Left ventricle myocardium superior (tissue), 1 donor: ENCODE data around the gene TNNI3. TPM values are rescaled to one million over a fixed set of nuclear protein-coding genes. Genes with fewer than 3 reads are reported as not detected.
"Not testable (repeated sequence)": the region's sequence is repeated elsewhere in the genome, so short reads cannot be mapped to it uniquely, and the experiment has no call there.

ENCODE experiments used
- ATAC-seq: fragments of 200-7000 bp; cut with Tn5 transposase; one replicate; pipeline ENCODE4 v1.9.1; 2020; ENCODE audit warnings: mild to moderate bottlenecking, moderate library complexity
- DNase-seq: peaks from one replicate; pipeline ENCODE4 v3.0.0-alpha.2; 2020
- intact Hi-C: fragments of 100-400 bp; cut with micrococcal nuclease; formaldehyde crosslinking; loops from one replicate; pipeline ENCODE4 v1.11.0; 2022
- total RNA-seq: library from RNA; stranded (reverse); fragmentation: NEBNext Ultra II Directional; extraction: Animal tissue kit (Norgen Biotek cat#: 25700); gene quantifications from one replicate; pipeline ENCODE4 v1.2.1, GENCODE V29; 2021
- donor health status: DM: no; HTN: yes; CAD: no; lungs with severe emphysema.

Gene TNNI3
- total RNA-seq, 1 donor from 2014 or later = 5,071 TPM

DNA sequence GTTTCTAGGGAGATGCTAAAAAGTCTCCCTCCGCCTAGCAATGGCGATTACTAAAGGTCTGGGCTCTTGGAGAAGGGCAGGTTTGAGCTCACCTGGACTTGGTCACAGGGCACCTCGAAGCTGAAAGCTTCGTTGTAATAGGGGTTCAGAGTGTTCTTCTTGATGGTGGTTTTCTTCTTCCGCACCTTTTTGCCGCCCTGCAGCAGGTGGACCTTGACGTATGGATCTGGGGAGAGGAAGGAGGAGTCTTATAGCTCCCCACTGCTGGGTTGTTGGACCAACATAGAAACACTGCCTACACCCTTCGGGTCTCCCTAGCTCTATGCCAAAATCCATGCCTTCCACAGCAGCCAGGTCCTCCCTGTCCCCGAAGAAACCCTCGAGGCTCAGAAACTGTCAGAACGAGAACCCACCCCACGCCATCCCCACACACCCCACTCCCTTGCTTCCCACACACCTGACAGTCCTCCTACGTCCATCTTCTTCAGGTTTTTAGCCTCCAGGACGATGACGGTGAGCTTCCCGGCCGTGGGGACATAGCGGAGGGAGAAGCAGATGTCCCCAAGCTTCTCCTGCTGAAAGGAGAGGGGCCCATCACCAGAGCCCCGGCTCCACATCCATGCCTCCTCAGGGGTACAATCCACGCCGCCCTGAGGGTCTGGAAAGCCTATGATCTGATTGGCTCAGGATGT, 17.0 kb upstream of the TNNI3 start:
- DNase-seq = peak; percentile 19
- intact Hi-C loops = no loop called here
- ATAC-seq = no peak

DNA sequence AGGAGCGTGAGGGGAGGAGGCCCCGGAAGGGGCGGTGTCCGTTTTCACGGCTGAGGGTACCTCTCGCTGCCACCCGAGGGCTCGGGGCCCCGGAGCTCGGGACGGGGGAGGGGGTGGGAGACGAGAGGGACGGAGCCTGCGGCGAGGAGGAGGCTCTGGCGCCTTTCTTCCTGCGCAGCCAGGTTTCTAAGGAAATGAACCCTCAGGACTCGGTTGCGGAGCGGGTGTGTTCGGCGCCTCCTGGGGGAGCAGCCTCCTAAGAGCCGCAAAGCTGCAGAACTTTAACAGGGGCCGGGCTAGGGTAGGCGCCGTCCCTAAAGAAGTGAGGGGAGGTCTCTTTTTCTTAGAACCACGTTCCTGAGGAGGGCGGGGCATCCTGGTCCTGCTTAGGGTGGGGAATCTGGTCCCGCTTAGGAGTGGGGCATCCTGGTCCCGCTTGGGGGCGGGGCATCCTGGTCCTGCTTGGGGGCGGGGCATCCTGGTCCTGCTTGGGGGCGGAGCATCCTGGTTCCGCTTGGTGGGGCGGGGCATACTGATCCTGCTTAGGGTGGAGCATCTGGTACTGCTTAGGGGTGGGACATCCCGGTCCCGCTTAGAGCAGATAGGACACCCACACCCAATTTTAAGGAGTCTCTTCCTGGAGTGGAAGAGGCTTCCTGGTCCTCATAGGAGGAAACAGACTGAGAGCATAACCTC, 16.3 kb upstream of the TNNI3 start:
- intact Hi-C loops = no loop called here
- ATAC-seq (peak; percentile 75), DNase-seq (peak; percentile 72)

GRCh38 chr19:55173186-55173713, 15.7 kb upstream of the TNNI3 start:
- peak; percentile 26 for DNase-seq
- intact Hi-C loops = no loop called here
- no peak for ATAC-seq

- intact Hi-C loops = no loop called here
- DNase-seq (no peak), ATAC-seq (no peak)
These were observed 15.2 kb upstream of the TNNI3 start for GRCh38 chr19:55172741-55173140.

DNA sequence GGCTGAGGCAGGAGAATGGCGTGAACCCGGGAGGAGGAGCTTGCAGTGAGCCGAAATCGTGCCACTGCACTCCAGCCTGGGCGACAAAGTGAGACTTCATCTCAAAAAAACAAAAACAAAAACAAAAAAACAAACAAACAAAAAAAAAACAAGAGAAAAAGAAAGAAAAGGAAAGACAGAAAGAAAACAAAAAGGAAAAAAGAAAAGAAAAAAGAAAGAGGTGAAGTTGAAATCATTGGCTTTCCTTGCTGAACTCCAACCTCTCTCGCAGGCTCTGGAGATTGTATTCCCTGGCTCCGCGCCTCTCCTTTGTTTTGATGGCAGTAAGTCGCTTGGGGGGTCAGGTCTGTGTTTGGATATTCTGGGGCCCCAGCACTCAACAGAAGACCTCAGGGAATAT, 14.8 kb upstream of the TNNI3 start:
- intact Hi-C loops, DNase-seq, ATAC-seq: not testable (repeated sequence)

GRCh38 chr19:55171440-55171839, 13.9 kb upstream of the TNNI3 start:
- intact Hi-C loops = no loop called here
- DNase-seq (no peak), ATAC-seq (no peak)

- DNase-seq (peak; percentile 0), ATAC-seq (no peak)
- intact Hi-C loops = no loop called here
These were observed 11.6 kb upstream of the TNNI3 start for GRCh38 chr19:55169136-55169535.

- ATAC-seq = peak; percentile 96
- DNase-seq = peak; percentile 94
- intact Hi-C loops = no loop called here
These were observed 9.2 kb upstream of the TNNI3 start, which contains the start of gene DNAAF3 for GRCh38 chr19:55166530-55167268. Gene DNAAF3 (minus strand): TSS chr19:55166613. CDS start chr19:55166413, 200 bp downstream.

- ATAC-seq (peak; percentile 77), DNase-seq (peak; percentile 73)
- intact Hi-C loops = no loop called here
These were observed 8.5 kb upstream of the TNNI3 start for GRCh38 chr19:55165952-55166529.

DNA sequence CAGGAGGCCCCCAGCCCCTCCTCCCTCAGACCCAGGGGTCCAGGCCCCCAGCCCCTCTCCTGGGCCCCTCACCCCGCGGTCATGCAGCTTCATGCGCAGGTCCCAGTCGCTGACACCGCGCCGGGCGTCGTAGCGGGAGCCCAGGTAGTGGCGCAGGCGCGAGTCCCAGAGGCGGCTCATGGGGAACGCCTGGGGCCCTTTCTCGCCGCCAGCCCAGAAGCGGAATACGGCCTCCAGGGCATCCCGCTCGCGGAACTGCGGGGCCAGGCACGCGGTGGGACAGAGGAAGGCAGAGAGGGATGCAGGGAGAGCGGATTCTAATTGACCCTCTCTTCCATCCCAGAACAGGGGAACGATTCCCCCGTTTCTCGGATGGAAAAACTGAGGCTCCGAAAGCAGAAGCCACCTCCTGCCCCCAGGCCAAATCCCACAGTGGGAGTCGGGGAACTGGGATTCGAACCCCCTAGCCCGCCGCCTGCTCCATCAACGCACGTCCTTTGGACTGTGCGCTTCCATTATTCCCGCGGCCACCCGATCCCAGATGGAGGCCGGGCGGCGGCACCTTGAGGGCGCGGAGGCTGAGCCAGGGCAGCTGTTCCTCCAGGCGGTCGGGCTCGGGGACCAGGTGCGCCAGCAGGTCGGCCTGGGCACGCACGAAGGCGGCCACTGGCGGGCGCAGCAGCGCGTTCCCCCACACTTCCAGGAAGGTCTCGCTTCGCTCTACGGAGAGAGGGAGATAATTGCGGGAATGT, 4.2 kb upstream of the TNNI3 start:
- ATAC-seq (no peak), DNase-seq (no peak)
- intact Hi-C loops = no loop called here

DNA sequence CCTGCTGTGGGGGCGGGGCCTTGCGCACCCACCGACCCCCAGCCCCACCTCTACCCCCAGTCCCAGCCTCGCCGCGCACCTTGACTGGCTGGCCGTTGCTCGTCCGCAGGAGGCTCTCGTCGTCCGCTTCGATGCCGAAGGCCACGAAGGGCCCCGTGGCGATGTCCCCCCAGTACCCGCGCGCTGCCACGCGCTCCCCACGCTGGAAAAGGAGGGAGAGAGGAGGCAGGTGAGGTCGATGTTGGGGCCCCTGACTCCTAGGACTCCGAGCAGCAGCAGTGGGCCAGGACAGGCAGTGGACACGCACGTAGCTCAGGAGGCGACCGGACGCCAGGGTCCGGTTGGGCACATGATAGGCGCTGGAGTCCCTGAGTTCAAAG, 3.4 kb upstream of the TNNI3 start:
- DNase-seq = no peak
- ATAC-seq = no peak
- intact Hi-C loops = no loop called here

GRCh38 chr19:55160128-55160985, 2.8 kb upstream of the TNNI3 start:
- DNase-seq (peak; percentile 91), ATAC-seq (peak; percentile 49)
- intact Hi-C loops = no loop called here

DNA sequence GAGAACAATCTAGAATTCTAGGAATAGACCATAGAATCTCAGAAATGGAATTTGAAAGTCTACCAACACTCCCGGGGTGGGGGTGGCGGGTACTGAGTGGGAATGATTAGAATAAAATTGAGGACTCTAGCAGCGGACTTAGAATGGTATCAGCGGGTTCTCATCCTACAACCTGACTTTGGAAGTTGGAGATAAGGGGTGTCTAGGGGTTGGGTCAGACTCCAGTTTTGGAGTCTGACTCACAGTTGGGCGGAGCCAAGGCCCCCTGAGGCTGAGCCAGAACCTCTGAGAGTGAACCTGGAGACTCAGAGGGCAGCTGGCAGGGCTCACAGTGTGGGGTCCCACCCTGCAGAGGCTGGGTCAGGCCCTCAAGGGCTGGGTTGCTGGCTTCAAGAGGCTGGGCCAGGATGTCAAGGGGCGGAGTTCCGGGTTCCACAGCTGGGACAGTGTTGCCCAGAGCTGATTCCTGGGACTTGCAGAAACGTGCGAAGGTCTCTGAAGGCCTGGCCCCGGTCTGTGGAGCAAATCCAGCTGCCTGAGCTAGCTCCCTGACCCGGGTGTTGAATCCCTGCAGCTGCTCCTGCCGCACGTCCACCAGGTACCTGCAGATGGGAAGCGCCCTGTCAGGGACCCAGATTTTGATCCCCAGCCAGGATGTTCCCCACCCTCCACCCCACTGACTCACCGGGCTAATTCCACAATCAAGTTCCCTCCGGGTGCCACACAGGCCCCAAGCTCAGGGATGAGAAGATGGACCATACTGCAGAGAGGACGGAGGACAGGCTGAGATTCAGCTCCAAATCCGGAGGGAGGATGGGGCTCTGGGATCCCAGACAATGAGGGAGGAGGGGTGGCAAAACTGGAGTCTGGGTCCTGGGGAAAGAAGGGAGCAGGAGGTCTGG, 1.6 kb upstream of the TNNI3 start:
- intact Hi-C loops = no loop called here
- peak; percentile 69 for ATAC-seq
- peak; percentile 90 for DNase-seq

- ATAC-seq (peak; percentile 1), DNase-seq (no peak)
- intact Hi-C loops = no loop called here
These were observed 891 bp upstream of the TNNI3 start for GRCh38 chr19:55158423-55158822.

DNA sequence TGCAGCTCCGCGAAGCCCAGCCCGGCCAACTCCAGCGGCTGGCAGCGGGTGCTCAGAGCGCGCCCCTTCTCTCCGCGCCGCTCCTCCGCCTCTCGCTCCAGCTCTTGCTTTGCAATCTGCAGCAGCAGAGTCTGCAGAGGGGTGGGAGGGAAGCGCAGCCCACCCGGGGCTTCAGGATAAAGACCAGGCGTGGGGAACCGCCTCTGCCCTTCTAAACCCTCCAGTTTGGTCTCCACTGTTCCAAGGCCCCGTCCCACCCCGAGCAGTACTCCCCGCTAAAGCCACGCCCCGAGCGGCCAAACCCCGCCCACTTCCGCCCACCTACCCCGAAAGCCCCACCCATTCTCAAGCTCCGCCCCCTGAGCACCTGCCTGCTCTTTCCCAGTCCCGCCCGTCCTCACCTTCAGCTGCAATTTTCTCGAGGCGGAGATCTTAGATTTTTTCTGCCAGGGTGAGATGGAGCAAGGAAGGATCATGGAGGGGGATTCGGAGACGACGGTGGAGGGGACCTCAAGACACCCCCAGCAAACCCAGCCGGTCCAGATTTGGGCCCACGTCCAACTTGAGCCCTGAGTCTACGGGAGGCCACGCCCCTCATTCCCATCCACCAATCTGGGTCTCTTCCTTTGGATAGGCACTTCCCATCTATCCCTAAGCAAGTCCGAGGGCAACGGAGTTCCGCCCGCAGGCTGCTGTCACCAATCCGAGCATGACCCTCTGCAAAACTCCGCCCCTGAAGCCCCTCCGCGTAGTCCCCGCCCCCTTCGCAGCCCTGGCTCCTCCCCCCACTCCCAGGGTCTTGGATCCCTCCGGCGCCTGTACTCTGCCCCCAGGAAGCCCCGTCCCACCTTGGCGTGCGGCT, 1.1 kb downstream of the TNNI3 start:
- peak; percentile 36 for ATAC-seq
- peak; percentile 81 for DNase-seq
- intact Hi-C loops = no loop called here

DNA sequence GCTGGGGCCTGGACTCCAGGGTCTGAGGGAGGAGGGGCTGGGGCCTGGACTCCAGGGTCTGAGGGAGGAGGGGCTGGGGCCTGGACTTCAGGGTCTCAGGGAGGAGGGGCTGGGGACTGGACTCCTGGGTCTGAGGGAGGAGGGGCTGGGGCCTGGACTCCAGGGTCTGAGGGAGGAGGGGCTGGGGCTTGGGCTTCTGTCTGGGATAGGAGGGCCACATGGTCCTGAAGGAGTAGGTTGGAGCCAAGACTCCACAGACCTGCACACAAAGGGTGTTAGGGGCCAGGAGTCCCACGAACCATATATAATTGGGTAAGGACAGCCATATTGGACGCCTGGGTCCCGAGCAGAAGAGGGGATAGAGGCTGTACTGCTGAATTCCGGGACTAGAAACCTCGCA, 1.7 kb downstream of the TNNI3 start:
- ATAC-seq, intact Hi-C loops, DNase-seq: not testable (repeated sequence)
